Limb (tissue), 2 donors: Measurements from ENCODE around the gene C2orf49.
A peak's percentile ranks its signal among the peaks of the same experiment; 100 is the strongest.

Experiments
- DNase-seq, 2 donors: peaks; one replicate each; pipeline ENCODE4 v3.0.0-alpha.2; 2016; ENCODE audit errors: extremely low spot score in 2 of 2

C2orf49 gene

GRCh38 chr2:105361102-105361889 is 24.0 kb downstream of the C2orf49 start:
- DNase-seq, result no peak

- peak in 1 of 2 donors; percentile 22 for DNase-seq
Observed at GRCh38 chr2:105362862-105363591, 25.7 kb downstream of the C2orf49 start.

GRCh38 chr2:105364436-105365139 is 27.2 kb downstream of the C2orf49 start:
- no peak for DNase-seq

GRCh38 chr2:105365206-105365605 is 27.9 kb downstream of the C2orf49 start:
- DNase-seq, result no peak

GRCh38 chr2:105368759-105369408 is 31.5 kb downstream of the C2orf49 start:
- no peak for DNase-seq

GRCh38 chr2:105369777-105370690 is 32.7 kb downstream of the C2orf49 start:
- peak; percentile 87 to 90 for DNase-seq

GRCh38 chr2:105371156-105371555 is 33.8 kb downstream of the C2orf49 start:
- no peak for DNase-seq

- DNase-seq, result no peak
Observed at GRCh38 chr2:105371810-105372209, 34.5 kb downstream of the C2orf49 start.

GRCh38 chr2:105373344-105373781 is 36.0 kb downstream of the C2orf49 start:
- DNase-seq, result no peak

- DNase-seq, result no peak
Observed at GRCh38 chr2:105373895-105374401, 36.6 kb downstream of the C2orf49 start.

GRCh38 chr2:105375001-105375561 is 37.7 kb downstream of the C2orf49 start:
- DNase-seq, result no peak

GRCh38 chr2:105376010-105376409 is 38.7 kb downstream of the C2orf49 start:
- no peak for DNase-seq

GRCh38 chr2:105376789-105377240 is 39.5 kb downstream of the C2orf49 start:
- no peak for DNase-seq

GRCh38 chr2:105377871-105378270 is 40.5 kb downstream of the C2orf49 start:
- DNase-seq, result no peak

- no peak for DNase-seq
Observed at GRCh38 chr2:105378276-105378840, 41.0 kb downstream of the C2orf49 start.

GRCh38 chr2:105378921-105379383 is 41.6 kb downstream of the C2orf49 start:
- no peak for DNase-seq

- no peak for DNase-seq
Observed at GRCh38 chr2:105379741-105380186, 42.4 kb downstream of the C2orf49 start.

- DNase-seq, result no peak
Observed at GRCh38 chr2:105380432-105381100, 43.2 kb downstream of the C2orf49 start.
